Hematopoietic multipotent progenitor cell treated with erythropoietin and hydrocortisone succinate and interleukin-3 and kit ligand, for 15 days (in vitro differentiated cells): ENCODE measurements around the gene SAPCD1.
A peak's percentile ranks its signal among the peaks of the same experiment; 100 is the strongest.
"Not testable (repeated sequence)": the region's sequence is repeated elsewhere in the genome, so short reads cannot be mapped to it uniquely, and the experiment has no call there.

Experiments
- DNase-seq: peaks from one replicate; pipeline ENCODE4 v3.0.0-alpha.2; 2015; ENCODE audit warnings: low spot score

Gene SAPCD1

DNA sequence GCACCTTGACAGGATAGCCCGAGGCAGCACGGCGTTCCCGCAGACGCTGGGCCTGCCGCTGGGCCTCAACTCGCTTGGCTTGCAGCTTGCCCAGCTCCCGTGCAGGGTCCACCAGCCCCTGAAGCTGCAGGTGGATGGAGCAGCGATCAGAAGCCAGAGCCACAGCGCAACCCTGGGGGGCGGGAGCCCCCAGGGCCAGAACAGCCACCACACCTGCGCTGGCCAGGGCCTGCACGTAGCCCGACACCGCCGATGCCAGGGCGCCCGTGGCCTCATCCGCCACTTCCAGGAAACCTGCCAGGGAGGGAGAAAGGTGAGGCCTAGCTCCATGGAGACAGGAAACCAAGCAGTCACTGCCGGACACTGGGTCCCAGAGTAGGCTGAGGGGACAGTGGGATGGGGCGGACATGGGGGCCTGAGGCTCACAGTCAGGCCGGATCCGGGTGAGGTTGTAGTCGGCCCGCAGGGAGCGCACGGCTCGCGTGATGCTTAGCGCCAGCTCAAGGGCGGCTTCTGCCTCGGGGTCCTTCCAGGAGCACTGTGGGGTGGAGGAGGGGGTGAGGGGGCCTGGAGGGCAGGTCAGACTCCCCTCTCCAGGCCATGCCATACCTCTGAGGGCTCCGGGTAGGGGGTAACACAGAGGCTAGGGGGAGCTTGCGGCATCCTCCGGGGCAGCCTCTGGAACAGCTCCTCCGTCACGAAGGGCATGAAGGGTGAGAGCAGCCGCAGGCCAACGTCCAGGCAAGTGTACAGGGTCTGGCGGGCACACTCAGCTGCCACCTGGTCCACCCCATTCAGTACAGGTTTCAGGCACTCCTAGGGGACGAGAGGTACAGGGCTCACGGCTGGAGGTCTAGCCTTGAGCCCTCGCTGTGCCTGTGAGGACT lies 16.8 kb downstream of the SAPCD1 start:
- DNase-seq, result no peak

DNA sequence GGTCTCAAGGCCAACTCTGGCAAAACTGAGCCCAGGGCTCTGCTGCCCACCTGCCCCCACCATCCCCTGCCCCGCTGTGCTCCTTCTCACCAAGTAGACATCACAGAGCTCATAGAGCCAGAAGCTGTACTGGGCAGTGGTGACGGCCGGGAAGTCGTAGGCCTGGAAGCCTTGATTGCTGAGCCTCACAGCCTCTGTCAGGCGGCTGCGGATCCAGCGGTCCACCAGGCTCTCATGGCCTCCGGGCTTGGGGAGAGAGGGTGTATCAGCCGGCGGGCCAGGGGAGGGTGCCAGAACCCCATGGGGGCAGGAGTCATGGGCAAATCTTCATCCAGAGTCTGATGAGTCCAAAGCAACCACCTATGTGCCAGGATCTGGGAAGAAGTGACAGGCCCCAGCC lies 17.5 kb downstream of the SAPCD1 start:
- DNase-seq, result no peak

DNA sequence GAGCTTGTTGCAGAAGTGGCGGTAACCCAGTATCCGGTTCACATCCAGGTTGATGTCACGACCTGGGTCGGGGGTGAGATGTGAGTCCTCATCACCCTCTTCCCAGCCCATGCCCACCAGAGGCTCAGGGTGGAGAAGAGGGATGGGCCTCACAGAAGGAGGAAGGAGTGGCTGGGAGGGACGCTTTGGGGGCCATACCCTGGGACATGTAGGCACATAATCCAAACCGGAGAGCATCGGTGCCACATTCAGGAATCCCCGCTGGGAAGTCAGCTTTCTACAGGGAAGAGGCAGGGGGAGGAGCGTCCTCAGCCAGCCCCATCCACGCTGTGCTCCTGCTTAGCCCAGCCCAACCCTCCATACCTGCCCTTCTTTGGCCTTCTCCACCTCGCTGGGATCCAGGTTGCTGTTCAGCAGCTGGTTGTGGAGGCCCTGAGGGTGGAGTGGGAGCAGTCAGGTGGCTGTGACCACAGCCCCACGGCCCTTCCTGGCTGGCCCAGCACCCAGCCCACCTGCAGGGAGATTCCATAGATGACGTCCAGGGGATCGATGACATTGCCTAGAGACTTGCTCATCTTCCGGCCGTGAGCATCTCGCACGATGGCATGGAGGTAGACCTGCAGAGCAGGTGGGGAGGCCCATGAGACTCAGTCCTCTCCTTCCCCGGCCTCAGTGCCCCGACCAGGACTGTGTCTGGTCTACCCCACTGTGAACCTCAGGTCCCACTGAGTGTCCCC lies 18.2 kb downstream of the SAPCD1 start:
- DNase-seq, result no peak

DNA sequence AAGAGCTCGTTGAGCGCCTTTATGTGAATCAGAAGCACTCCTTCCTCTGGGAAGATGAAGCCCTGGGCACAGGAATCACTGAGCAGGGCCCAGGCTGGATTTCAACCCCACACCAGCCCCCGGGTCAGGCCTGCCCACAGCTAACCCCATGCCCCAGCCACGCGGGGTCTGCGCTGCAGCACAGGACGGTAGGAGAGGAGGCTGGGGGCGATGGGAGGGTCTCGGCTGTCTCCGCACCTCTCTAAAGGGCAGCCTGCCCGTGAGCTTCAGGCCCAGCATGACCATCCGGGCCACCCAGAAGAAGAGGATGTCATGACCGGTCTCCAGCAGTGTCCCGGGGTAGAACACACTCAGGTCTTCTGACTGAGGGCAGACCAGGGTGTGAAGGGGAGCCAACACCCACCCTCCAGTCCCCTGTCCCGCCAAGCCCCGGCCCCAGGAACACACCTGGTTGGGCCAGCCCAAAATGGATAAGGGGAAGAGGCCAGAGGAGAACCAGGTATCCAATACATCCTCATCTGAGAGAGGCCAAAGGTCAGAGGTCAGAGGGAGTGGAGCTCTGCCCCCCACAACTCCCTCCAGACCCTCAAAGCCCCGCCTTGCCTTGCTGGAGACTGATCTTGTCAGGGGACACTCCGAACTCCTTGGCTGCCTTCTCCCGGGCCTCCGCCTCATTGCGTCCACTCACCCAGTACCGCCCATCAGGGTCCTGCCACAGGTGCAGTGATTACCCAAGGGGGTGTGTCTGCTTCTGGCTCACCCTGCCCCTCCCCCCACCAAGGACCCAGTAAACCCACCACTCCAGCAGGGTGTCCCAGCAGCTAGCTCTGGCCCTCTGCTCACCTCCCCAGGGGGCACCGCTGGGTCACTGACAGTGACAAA lies 19.0 kb downstream of the SAPCD1 start:
- no peak for DNase-seq

DNA sequence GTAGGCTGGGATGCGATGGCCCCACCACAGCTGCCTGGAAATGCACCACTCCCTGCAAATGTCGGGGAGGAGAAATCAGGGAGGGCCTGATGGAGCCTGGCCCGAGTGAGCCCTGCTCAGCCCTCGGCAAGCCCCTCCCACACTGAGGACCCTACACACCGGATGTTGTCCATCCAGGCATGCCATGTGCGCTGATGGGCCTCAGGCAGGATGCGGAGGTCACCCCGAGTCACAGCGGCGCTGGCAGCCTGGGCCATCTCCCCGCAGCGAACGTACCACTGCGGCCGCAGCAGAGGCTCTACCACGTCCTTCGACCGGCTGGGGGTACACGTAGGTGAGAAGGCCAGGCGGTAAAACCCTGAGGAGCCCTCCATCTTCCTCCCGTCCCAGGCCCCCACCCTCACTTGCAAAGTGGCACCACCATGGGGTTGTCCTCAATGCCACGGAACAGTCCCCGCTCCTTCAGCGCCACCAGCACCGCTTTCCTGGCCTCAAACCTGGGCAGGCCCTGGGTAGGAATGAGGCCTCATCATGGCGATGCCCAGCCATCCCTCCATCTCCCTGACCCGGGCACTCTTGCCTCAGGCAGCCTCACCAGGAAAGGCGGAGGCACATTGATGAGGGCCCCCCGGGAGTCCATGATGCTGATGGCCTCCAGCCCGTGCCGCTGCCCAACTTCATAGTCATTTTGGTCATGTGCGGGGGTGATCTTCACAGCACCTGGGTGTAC lies 19.8 kb downstream of the SAPCD1 start:
- no peak for DNase-seq

DNA sequence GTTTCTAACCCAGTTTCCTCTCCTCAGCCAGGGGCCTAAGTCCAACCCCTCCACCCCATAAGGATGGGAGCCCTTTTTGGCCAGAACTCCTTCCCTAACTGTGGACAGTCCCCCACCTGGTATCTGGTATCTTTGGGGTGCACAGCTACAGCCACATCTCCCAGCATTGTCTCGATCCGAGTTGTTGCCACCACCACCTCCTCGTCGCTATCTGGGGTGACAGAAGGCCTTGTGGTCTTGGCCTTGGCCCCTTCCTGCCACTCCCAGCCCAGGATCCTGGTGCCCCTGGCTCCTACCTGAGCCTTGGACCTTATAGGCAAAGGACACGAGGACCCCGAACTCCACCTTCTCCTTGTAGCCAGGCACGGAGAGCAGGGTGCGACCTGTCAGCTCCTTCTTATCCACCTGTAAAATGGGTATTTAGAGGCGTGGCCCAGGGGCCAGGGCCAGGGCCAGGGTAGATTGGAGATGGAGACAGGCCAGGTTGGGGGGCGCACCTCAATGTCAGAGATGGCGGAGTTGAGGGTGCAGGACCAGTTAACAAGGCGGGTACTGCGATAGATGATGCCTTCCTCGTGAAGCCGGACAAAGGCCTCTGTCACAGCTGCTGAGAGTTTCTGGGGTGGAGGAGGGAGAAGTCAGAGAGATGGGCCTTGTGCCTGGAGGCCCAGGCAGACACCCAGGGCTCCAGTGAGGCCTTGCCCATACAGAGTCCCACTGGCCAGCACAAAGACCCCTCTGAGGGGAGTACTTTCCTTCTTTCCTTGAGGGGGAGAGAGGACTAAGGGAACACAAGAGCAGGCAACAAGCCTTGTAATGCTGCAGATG lies 21.9 kb downstream of the SAPCD1 start:
- DNase-seq, result no peak

DNA sequence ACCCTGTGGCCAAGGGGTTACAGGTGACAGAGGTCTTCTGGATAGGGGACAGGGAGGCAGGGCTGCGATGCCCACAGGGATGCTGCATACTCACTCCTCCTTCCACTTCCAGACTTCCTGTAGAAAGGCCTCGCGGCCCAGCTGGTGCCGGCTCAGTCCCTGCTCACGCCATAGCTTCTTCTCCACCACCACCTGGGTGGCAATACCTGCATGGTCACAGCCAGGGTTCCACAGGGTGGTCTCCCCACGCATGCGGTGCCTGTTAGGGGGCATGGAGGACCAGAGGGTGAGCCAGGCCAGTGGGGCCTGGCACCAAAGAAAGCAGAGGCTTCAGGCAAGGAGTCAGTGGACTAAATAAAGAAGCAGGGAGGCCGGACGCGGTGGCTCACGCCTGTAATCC lies 23.0 kb downstream of the SAPCD1 start:
- DNase-seq, result no peak

DNA sequence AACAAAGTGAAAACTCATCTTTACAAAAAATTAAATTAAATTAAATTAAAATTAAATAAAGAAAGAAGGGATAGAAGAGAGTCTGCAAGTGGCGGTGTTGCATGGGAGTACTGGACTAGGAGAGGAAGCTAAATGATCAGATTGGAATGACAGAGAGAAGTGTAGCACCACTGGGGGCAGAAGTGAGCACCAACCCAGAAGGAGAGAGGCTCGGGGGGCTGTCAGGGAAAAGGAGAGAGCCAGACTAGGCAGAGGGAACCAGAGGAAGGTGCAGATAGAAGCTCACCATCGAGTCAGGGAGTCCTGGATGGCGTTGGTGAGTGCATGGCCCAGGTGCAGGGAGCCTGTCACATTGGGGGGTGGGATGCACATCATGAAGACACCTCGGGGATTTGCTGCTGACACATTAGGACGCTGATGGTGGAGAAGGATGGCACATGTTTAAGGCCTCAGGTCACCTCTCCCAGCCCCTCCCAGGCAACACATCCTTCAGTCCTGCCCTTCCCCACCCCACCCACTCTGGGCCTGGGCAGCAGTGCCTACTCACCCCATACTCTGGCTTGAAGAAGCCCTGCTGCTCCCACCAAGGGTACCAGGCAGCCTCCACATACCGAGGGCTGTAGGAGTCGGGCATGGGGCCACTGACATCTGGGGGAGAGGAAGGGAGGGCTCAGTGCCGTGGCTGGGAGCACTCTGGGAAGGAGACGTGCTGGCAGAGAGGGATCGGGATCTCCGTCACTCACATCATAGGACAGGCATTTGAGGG lies 29.1 kb downstream of the SAPCD1 start:
- DNase-seq, result peak; percentile 40

DNA sequence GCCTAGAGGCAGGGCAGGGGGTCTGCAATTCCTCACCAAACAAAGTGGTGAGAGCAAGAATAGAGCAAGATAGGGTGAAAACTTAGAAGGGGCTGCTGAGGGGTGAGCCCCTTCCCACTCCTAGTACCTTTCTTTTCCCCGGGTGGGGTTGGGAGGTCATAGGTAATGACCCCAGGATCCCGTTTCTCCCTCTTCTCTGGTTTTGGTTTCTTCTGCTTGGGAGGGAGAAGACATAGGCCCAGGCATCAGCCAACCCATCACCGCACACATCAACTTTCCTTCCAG lies 29.6 kb downstream of the SAPCD1 start:
- no peak for DNase-seq

DNA sequence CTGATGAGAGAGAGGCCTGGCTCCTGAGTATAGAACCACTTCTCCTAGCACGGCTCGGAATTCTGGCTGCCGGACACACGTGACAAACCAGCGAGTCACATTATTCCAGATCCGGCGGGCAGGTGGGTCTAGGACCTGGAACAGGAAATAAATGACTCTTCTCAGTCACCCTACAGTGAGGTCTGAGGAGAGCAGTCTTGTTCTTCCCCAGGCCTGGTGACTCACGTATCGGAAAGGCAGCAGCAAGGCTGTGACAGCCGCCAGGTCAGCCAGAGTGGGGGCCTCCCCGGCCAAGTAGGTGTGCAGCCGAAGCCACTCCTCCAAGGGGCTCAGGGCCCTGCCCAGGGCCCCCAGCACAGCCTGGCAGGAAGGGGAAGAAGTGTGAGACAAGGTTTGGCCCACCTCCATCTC lies 30.3 kb downstream of the SAPCD1 start:
- no peak for DNase-seq

DNA sequence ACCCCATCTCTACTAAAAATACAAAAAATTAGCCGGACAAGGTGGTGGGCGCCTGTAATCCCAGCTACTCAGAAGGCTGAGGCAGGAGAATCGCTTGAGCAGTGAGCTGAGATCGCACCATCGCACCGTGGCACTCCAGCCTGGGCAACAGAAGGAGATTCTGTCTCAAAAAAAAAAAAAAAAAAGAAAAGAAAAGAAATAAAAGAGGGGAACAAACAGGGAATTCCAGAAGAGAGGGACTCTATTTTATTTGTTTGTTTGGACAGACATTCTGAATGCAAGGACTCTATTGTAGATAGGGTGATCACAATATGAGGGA lies 31.4 kb downstream of the SAPCD1 start:
- DNase-seq, result not testable (repeated sequence)

DNA sequence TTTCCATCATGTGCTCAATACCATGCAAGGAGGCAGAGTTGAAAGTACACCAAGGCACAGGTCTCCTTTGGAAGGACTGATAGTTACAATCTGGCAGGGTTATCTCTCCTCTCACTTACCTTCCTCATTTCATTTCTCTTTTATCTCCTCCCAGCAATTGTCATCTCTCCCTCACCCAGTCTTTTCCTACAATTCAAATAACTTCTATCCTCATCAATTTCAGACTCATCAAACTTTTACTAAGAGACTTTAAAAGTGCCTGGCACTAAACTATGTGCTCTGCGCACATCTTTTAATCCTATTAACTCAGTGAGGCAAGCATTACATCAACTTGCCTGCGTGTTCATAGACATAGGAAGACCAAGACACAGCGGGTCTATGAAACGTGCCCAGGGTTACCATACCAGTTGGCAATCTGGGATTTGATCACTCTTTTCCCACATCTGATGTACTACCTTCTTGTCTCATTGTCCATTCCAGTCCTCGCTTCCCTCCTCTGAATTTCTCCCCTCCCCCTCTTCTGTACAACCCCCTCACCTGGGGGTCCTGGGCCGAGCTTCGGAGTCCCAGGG lies 31.9 kb downstream of the SAPCD1 start:
- no peak for DNase-seq

DNA sequence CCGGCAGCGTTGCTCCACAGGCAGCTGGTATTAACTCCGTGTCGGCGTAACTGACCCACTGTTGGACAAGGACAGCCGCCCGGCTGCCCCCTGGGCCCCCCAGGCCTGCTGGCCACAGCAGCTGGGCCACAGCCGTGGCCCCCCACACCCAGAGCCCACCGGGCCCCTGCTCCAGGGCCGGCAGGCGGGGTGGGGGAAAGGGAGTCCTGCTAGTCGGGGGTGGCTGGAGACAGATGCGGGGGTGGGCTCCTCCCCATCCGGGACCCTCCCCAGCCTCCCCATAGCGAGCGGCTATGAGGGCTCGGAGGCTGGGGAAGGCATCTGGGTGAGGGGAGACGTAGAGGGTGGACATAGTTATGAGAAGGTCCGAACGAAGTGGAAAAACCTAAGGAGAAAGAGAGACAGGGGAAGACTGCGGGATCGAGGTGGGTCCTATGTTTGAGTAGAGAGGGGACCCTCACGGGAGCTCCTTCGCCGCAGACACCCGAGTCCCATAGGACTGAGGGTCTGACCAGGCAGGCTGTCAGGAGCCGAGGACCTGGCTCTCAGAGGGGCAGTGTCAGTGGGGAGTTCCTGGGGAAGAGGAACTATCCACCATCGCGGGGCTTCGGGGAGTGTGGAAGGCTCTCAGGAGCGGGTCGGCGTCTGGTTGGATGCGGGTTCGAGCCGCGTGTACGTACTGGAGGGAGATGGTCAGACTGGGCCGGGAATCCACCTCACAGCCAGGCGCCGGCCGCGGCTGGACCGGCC lies 32.6 kb downstream of the SAPCD1 start:
- no peak for DNase-seq

DNA sequence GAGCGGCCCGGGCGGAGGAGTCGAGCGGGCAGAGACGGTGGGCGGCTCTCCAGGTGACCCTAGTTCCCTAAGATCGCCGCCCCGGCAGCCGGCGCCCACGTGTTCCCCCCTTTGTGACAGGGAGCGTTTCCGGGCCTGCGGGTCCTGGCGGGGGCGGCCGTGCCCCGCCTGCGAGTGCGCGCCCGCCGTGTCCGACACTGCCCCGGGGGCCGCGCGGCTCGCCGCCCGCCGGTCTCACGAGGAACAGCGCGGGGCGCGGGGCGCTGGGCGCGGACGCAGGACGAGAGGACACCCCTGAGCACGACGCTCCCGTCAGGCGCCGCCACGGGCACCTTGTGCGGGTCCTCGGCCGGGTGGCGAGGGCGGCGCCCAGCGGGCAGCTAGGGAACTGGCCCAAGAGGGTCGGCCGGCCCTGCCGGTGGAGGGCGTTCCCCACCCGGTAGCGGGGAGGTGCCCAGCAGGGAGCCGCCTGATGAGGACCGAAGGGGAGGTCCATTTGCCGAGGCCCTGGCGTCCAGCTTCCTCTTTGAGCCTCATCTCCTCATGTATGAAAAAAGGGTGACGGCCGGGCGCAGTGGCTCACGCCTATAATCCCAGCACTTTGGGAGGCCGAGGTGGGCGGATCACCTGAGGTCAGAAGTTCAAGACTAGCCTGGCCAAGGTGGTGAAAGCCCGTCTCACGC lies 33.3 kb downstream of the SAPCD1 start, which contains the start of gene VARS1:
Gene VARS1, minus strand, starts transcription at position 137 of the 683 bp plus-strand sequence. CDS start 535 bp downstream, outside the sequence.
- peak; percentile 93 for DNase-seq

DNA sequence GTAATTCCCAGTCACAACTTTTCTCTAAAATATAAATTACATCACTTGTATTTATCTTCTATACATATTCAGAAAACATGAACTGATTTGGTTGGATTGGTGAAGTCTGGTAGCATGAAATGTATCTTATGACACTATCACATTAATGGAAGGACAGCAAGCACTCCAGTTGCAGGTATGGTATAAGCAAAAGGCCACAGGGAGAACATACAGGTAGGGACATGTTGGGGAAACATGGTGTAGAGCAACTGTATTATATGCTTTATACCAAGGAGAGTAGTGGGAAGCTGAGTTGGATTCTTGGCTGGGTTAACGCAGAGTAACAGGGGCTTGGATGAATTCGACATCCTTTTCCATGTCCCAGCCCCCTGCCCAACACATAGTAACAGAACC lies 34.5 kb downstream of the SAPCD1 start:
- no peak for DNase-seq

DNA sequence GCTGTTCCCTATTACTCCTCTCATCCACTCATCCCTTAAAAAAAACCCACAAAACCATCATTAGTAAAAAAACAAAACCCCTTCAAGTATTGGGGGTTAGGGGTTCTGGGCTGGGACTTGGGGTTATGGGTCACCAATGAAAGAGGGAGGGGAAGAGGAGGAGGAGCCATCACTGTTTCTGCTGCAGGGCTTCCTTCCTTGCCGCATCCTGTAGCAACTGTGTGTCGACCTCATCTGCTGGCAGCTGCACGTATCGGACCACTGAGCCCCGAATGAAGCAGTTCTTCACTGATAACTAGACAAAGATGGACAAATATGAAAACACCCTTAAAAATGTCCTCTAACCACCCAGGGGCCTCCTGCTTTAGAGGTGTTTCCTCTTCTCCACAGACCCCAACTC lies 35.1 kb downstream of the SAPCD1 start:
- DNase-seq, result no peak

DNA sequence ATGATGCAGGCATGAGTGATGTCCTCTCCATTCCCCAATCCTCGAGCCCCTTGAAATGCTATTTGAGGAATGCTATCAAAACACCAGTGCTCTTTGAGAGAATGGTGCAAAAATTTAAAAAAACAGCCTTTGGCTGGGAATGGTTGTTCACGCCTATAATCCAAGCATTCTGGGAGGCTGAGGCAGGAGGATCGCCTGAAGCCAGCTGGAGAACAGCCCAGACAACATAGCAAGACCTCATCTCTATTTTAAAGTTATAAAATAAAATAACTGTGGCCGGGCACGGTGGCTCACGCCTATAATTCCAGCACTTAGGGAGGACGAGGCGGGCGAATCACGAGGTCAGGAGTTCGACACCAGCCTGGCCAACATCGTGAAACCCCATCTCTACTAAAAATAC lies 37.3 kb downstream of the SAPCD1 start:
- DNase-seq, result no peak
